ENCODE results near the gene CHCHD3. TPM values are rescaled to one million over a fixed set of nuclear protein-coding genes. Genes with fewer than 3 reads are reported as not detected.

Gene CHCHD3
- total and polyA plus RNA-seq, 9 of the 15 experiments (the other 6 are each of a cell fraction or from before 2014, with no cell fraction given), result 66.2 to 279 (median 204) TPM

- intact Hi-C loops (cut with micrococcal nuclease), result no loop called here
- Histone ChIP-seq H3K36me3 (ENCODE audit: control insufficient read depth, insufficient read depth, low read length) (no peaks in the 10 kb centered on the region), H2AFZ (ENCODE audit: low read depth, low read length) (no peak overlapping the region), H3K9me1 (ENCODE audit: control insufficient read depth, insufficient read depth, low read length) (peaks cover 9% of the 10 kb centered on the region), H3K79me2 (ENCODE audit: control insufficient read depth, insufficient read depth, low read length) (peaks cover 98% of the 10 kb centered on the region), H3K9ac (ENCODE audit: insufficient read depth in 1 of 2, low read depth in 2 of 2, low read length in 2 of 2) (no peak overlapping the region), H3K4me3 (no peak overlapping the region), H3K4me1 (replicated peaks in 1 of 2; ENCODE audit: control insufficient read depth in 2 of 2, insufficient read depth in 2 of 2, low read length in 2 of 2) (peaks cover 0 to 16% of the 10 kb centered on the region in 2 experiments; a peak in 3 of 5 replicates), H3K27me3 (ENCODE audit: control insufficient read depth in 2 of 2, insufficient read depth in 2 of 2, low read length in 2 of 2) (no peaks in the 10 kb centered on the region), H3K27ac (ENCODE audit: extremely low read depth, low read depth, low read length) (no peak overlapping the region), H4K20me1 (replicated peaks; ENCODE audit: control insufficient read depth, insufficient read depth, low read length) (peaks cover 45% of the 10 kb centered on the region), H3K9me3 (replicated peaks; ENCODE audit: control insufficient read depth, insufficient read depth, low read depth, low read length) (no peaks in the 10 kb centered on the region), H3K4me2 (ENCODE audit: insufficient read depth, low read length) (no peak overlapping the region)
- DNase-seq (ENCODE audit: extremely low read depth in 1 of 4, low spot score in 3 of 4) (no peak), FAIRE-seq (no peak), ATAC-seq (no peak)
- CTCF ChIA-PET (ENCODE audit: low intra/inter-chr PET ratio), result no interaction called here
- no TSS peak for BruUV-seq (replicated peaks)
- TF ChIP-seq ELF2 (CRISPR knock-in tag; IDR thresholded peaks at IDR 0.05), result no peak
- TF ChIP-seq FOXK1 (CRISPR knock-in tag; IDR thresholded peaks at IDR 0.05; ENCODE audit: borderline replicate concordance), result no peak
- no peak for TF ChIP-seq WHSC1 (IDR thresholded peaks at IDR 0.05; ENCODE audit: low read length)
- TF ChIP-seq MTA3 (IDR thresholded peaks at IDR 0.05; ENCODE audit: borderline replicate concordance), result no peak
- TF ChIP-seq, protein P1, sequence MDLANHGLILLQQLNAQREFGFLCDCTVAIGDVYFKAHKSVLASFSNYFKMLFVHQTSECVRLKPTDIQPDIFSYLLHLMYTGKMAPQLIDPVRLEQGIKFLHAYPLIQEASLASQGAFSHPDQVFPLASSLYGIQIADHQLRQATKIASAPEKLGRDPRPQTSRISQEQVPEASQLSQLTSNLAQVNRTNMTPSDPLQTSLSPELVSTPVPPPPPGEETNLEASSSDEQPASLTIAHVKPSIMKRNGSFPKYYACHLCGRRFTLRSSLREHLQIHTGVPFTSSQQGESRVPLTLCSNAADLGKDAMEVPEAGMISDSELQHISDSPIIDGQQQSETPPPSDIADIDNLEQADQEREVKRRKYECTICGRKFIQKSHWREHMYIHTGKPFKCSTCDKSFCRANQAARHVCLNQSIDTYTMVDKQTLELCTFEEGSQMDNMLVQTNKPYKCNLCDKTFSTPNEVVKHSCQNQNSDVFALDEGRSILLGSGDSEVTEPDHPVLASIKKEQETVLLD (IDR thresholded peaks at IDR 0.05), result no peak
- TF ChIP-seq ZNF140 (CRISPR knock-in tag; IDR thresholded peaks at IDR 0.05), result no peak
- TF ChIP-seq, protein P2, sequence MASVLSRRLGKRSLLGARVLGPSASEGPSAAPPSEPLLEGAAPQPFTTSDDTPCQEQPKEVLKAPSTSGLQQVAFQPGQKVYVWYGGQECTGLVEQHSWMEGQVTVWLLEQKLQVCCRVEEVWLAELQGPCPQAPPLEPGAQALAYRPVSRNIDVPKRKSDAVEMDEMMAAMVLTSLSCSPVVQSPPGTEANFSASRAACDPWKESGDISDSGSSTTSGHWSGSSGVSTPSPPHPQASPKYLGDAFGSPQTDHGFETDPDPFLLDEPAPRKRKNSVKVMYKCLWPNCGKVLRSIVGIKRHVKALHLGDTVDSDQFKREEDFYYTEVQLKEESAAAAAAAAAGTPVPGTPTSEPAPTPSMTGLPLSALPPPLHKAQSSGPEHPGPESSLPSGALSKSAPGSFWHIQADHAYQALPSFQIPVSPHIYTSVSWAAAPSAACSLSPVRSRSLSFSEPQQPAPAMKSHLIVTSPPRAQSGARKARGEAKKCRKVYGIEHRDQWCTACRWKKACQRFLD (CRISPR knock-in tag; IDR thresholded peaks at IDR 0.05), result no peak
- no peak for TF ChIP-seq E2F3 (CRISPR knock-in tag; IDR thresholded peaks at IDR 0.05)
- TF ChIP-seq, protein P3, sequence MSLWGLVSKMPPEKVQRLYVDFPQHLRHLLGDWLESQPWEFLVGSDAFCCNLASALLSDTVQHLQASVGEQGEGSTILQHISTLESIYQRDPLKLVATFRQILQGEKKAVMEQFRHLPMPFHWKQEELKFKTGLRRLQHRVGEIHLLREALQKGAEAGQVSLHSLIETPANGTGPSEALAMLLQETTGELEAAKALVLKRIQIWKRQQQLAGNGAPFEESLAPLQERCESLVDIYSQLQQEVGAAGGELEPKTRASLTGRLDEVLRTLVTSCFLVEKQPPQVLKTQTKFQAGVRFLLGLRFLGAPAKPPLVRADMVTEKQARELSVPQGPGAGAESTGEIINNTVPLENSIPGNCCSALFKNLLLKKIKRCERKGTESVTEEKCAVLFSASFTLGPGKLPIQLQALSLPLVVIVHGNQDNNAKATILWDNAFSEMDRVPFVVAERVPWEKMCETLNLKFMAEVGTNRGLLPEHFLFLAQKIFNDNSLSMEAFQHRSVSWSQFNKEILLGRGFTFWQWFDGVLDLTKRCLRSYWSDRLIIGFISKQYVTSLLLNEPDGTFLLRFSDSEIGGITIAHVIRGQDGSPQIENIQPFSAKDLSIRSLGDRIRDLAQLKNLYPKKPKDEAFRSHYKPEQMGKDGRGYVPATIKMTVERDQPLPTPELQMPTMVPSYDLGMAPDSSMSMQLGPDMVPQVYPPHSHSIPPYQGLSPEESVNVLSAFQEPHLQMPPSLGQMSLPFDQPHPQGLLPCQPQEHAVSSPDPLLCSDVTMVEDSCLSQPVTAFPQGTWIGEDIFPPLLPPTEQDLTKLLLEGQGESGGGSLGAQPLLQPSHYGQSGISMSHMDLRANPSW (CRISPR knock-in tag; IDR thresholded peaks at IDR 0.05), result no peak
- TF ChIP-seq RBM34 (IDR thresholded peaks at IDR 0.05; ENCODE audit: borderline replicate concordance, insufficient read depth, low read length), result no peak
- no peak for TF ChIP-seq TRIM25 (IDR thresholded peaks at IDR 0.05; ENCODE audit: borderline replicate concordance)
- TF ChIP-seq KLF13 (tag; IDR thresholded peaks at IDR 0.05; ENCODE audit: borderline replicate concordance, low read depth), result no peak
- in situ Hi-C loops (cut with MboI), result no loop called here
- POLR2A ChIA-PET, result no interaction called here
- WGBS (ENCODE audit: insufficient coverage, low coverage, missing lambda C conversion rate), result 47% methylated on average over 1 of the region's 1 CpG
Observed at GRCh38 chr7:132997505-132997904, 84.4 kb downstream of the CHCHD3 start.

Measured in K562 (cell line).